ENCODE results near the gene IFITM2.

DNA sequence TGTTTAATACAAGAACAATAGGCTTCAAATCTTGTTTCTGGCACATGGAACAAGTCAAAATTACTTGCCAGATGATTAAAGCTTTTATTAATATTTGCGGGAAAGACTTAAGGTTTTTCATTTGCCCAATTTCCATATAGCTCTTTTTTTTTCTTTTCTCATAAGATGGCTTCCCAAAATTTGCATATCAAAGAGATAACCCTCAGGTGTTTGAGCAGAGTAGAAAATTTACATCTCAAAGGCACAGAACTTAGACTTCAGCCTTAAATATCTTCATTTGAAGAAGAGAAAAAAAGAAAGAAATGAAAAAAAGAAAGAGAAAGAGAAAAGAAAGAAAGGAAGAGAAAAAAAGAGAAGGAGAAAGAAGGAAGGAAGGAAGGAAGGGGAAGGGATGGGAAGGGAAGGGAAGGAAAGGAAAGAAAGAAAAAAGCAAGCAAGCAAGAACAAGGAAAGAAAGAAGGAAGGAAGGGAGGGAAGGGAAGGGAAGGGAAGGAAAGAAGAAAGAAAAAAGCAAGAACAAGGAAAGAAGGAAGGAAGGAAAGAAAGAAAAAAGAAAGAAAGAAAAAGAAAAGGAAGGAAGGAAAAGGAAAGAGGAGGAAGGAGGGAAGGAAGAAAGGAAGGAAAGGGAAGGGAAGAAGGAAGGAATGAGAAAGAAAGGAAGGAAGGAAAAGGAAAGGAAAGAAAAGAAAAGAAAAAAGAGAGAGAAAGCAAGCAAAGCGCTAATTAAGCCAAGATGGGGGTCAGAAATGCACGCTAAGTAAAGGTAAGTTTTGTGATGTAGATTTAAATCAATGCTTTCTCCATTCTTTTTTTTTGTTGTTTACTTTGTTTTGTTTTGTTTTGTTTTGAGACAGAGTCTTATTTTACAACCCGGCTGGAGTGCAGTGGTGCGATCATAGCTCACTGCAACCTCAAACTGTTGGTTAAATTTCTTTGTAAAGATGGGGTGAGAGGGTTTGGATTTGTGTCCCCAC, 33.2 kb downstream of the IFITM2 start:
- TF ChIP-seq, protein P1, sequence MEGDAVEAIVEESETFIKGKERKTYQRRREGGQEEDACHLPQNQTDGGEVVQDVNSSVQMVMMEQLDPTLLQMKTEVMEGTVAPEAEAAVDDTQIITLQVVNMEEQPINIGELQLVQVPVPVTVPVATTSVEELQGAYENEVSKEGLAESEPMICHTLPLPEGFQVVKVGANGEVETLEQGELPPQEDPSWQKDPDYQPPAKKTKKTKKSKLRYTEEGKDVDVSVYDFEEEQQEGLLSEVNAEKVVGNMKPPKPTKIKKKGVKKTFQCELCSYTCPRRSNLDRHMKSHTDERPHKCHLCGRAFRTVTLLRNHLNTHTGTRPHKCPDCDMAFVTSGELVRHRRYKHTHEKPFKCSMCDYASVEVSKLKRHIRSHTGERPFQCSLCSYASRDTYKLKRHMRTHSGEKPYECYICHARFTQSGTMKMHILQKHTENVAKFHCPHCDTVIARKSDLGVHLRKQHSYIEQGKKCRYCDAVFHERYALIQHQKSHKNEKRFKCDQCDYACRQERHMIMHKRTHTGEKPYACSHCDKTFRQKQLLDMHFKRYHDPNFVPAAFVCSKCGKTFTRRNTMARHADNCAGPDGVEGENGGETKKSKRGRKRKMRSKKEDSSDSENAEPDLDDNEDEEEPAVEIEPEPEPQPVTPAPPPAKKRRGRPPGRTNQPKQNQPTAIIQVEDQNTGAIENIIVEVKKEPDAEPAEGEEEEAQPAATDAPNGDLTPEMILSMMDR (conservative IDR thresholded peaks at IDR 0.05; ENCODE audit: low read length): no peak
- TF ChIP-seq EZH2phosphoT487 (IDR thresholded peaks at IDR 0.05; ENCODE audit: borderline replicate concordance): no peak
